Kidney tubule cell (primary cell): Measurements from ENCODE around the gene ATXN2.
"Not testable (repeated sequence)": the region's sequence is repeated elsewhere in the genome, so short reads cannot be mapped to it uniquely, and the experiment has no call there.

Experiments
- DNase-seq: peaks from one replicate; pipeline ENCODE4 v3.0.0-alpha.2; 2018; ENCODE audit warnings: low spot score

ATXN2 gene

DNA sequence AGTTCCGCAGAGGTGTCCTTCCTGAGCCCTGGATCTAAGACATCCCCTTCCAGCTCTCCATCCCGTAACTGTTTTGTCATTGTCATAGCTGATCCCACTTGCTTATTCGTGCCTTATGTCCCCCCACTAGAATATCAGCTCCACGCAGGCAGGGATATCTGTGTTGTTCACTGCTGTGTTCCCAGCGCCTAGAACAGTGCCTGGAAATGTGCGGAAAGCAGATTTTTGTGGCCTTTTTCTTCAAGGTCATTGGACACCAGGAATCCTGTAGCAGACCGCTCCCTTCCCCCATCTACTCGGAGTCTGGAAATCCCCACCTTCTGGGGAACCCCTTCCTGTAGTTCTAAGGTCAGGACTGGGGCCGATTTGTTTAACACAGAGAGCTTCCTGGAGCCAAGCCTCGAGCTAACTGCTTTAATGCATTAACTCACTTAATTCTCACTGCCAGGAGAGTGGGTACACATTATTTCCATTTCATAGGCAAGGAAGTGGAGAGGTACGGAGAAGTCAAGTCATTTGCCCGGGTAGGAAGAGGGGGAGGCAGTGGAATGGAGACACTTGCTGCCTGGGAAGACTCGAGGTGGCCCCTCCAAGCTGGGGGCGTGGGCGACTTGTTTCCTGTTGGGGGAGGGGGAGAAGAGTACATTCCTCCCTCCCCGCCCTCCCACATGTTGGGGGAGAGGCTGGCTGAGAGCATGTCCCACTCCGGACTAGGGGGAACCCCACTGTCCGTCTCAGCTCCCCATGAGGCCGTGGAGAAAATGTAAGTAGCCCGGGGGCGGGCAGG, 194.6 kb downstream of the ATXN2 start:
- DNase-seq, result peak; percentile 92

DNA sequence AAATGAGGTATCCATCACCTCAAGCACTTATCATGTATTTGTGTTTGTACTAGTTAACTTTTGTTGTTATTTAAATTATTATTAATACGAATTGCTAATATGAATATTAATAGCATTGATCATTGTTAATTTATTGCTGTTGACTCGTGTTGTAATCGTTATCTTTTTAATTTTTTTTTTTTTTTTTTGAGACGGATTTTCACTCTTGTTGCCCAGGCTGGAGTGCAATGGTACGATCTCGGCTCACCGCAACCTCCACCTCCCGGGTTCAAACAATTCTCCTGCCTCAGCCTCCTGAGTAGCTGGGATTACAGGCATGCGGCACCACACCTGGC, 196.7 kb downstream of the ATXN2 start:
- DNase-seq, result not testable (repeated sequence)
